PFSK-1 (cell line): ENCODE measurements around the gene RBM20.

ENCODE experiments used
- FOXP2 ChIP-seq: optimal IDR thresholded peaks from 2 replicates; pipeline ENCODE3; 2011; ENCODE audit warnings: borderline replicate concordance, control low read depth, inconsistent platforms; ENCODE audit not compliant: insufficient read depth; ENCODE audit errors: extremely low read length, extremely low read depth
- POLR2AphosphoS5 ChIP-seq: IDR thresholded peaks from 2 replicates; pipeline ENCODE4 v1.6.1; 2012; ENCODE audit warnings: low read depth, mild to moderate bottlenecking, control low read depth, low read length, moderate library complexity
- REST ChIP-seq, 2 experiments: IDR thresholded peaks; 2 replicates each; pipeline versions ENCODE4 v1.6.1 to v1.8.0; 2011 to 2012; ENCODE audit warnings: low read depth in 2 of 2, low read length in 2 of 2, control low read depth in 1 of 2, inconsistent platforms in 1 of 2, mild to moderate bottlenecking in 1 of 2, moderate library complexity in 1 of 2; ENCODE audit not compliant: insufficient read depth in 1 of 2
- SIN3A ChIP-seq: IDR thresholded peaks from 2 replicates; pipeline ENCODE4 v1.6.1; 2012; ENCODE audit warnings: mild to moderate bottlenecking, low read length, moderate library complexity, borderline replicate concordance; ENCODE audit not compliant: insufficient read depth
- TAF1 ChIP-seq: IDR thresholded peaks from 2 replicates; pipeline ENCODE4 v1.6.1; 2012; ENCODE audit warnings: low read length, control low read depth, borderline replicate concordance; ENCODE audit not compliant: insufficient read depth

The RBM20 gene

GRCh38 chr10:110706690-110707098 is 62.6 kb downstream of the RBM20 start:
- no peak for TF ChIP-seq FOXP2
- TF ChIP-seq TAF1 = no peak
- TF ChIP-seq REST (IDR thresholded peaks at IDR 0.05; ENCODE audit: insufficient read depth in 1 of 2, low read depth in 2 of 2, low read length in 2 of 2) = no peak
- TF ChIP-seq SIN3A = no peak
- TF ChIP-seq POLR2AphosphoS5 = no peak

GRCh38 chr10:110708776-110709443 is 64.8 kb downstream of the RBM20 start:
- TF ChIP-seq POLR2AphosphoS5 (no peak), FOXP2 (no peak), SIN3A (no peak), TAF1 (no peak), REST (IDR thresholded peaks at IDR 0.05; ENCODE audit: insufficient read depth in 1 of 2, low read depth in 2 of 2, low read length in 2 of 2) (no peak)

- TF ChIP-seq TAF1 (no peak), FOXP2 (no peak), SIN3A (no peak), REST (IDR thresholded peaks at IDR 0.05; ENCODE audit: insufficient read depth in 1 of 2, low read depth in 2 of 2, low read length in 2 of 2) (no peak), POLR2AphosphoS5 (no peak)
These were observed 65.3 kb downstream of the RBM20 start for GRCh38 chr10:110709444-110709828.

GRCh38 chr10:110709964-110710587 is 65.9 kb downstream of the RBM20 start:
- no peak for TF ChIP-seq FOXP2
- no peak for TF ChIP-seq TAF1
- TF ChIP-seq SIN3A = no peak
- TF ChIP-seq REST (IDR thresholded peaks at IDR 0.05; ENCODE audit: insufficient read depth in 1 of 2, low read depth in 2 of 2, low read length in 2 of 2) = no peak
- TF ChIP-seq POLR2AphosphoS5 = no peak
